ENCODE results near the gene C4A.
"Not testable (repeated sequence)": the region's sequence is repeated elsewhere in the genome, so short reads cannot be mapped to it uniquely, and the experiment has no call there.

Gene C4A

GRCh38 chr6:32047084-32047478, 65.2 kb downstream of the C4A start:
- TF ChIP-seq, protein P1, sequence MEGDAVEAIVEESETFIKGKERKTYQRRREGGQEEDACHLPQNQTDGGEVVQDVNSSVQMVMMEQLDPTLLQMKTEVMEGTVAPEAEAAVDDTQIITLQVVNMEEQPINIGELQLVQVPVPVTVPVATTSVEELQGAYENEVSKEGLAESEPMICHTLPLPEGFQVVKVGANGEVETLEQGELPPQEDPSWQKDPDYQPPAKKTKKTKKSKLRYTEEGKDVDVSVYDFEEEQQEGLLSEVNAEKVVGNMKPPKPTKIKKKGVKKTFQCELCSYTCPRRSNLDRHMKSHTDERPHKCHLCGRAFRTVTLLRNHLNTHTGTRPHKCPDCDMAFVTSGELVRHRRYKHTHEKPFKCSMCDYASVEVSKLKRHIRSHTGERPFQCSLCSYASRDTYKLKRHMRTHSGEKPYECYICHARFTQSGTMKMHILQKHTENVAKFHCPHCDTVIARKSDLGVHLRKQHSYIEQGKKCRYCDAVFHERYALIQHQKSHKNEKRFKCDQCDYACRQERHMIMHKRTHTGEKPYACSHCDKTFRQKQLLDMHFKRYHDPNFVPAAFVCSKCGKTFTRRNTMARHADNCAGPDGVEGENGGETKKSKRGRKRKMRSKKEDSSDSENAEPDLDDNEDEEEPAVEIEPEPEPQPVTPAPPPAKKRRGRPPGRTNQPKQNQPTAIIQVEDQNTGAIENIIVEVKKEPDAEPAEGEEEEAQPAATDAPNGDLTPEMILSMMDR (conservative IDR thresholded peaks at IDR 0.05; ENCODE audit: low read length) = no peak
- DNase-seq (ENCODE audit: low read depth) = no peak

DNA sequence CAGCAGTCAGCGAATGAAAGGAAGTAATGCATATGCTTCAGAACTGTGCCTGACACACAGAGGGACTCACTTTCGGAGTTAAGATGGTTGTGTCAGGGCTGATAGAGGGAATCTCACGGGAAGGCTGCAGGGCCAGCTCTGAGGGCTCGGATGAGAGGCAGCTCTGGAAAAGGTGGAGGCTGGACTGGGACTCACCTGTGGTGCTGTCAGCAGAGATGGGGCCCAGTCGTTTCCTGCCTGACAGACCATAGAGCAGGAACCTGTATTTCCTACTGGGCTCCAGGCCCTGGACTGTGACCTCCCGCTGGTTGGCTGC, 65.6 kb downstream of the C4A start:
- no peak overlapping the region for H3K4me3 ChIP-seq (ENCODE audit: low read length)
- DNase-seq (ENCODE audit: low read depth) = no peak
- TF ChIP-seq, protein P1 (conservative IDR thresholded peaks at IDR 0.05; ENCODE audit: low read length) = no peak

More at GRCh38 chr6:32047084-32047478, 65.2 kb downstream of the C4A start:
- H3K4me3 ChIP-seq (ENCODE audit: low read length) = no peak overlapping the region

DNA sequence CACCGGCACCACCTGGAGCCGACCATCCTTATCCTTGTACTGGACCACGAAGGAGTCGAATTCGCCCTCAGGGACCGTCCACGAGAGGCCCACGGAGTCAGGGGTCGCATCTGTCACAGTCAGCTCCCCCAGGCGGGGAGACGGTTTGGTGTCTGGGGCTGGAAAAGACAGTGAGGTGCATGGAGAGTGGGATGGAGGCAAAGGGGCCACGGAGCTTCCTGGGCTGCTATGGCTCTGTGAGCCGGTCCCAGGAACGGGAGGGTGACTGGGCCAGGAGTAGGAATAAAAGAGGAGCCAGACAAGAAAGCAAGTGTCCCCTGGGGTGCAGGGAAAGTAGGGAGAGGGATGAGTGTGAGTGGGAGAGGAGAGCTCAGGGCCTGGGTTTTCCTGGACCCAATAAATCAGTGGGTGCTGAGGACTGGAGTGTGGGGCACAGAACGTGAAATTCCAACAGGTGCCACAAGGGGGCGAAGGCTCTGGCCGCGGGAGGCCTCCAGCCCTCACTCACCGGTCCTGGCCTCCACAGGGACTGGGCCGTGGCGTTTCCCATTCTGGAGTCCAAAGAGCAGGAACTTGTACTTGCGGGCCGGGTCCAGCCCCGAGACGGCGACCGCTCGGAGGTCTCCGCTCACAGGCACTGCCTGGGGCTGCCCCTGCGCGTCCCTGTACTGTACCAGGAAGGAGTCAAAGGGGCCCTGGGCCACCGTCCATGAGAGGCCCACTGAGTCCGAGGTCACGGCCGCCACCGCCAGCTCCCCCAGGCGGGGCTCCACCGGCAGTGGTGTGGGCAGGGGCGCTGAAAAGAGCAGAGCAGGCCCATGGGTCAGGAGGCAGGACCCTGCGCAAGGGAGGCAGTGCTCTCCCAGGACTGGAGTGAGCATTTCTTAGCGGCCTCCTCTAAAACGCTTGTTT, 66.3 kb downstream of the C4A start:
- peak; percentile 47 for DNase-seq (ENCODE audit: low read depth)
- TF ChIP-seq, protein P1 (conservative IDR thresholded peaks at IDR 0.05; ENCODE audit: low read length) = peak; percentile 77
- no peak overlapping the region for H3K4me3 ChIP-seq (ENCODE audit: low read length)

- DNase-seq (ENCODE audit: low read depth); H3K4me3 ChIP-seq (ENCODE audit: low read length): not testable (repeated sequence)
Measured at GRCh38 chr6:32049149-32049548, 67.3 kb downstream of the C4A start.

DNA sequence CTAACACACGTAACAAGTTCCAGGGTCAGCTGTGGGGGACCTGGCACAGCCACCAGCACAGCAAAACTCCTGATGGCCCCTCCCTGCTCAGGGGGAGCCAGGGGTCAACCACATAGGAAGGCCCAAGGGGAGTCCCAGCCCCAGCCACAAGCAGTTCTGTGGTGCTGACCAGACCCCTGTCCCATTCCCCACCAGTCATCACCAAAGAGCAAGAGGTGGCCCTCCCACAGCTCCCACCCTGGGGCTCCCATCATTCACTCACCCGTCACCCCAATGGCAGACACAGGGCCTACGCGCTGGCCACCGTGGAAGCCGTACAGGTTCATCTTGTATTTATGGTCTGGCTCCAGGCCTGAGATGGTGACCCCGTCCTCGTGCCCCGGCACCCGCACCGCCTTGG, 67.9 kb downstream of the C4A start:
- not testable (repeated sequence) for H3K4me3 ChIP-seq (ENCODE audit: low read length); DNase-seq (ENCODE audit: low read depth)

DNA sequence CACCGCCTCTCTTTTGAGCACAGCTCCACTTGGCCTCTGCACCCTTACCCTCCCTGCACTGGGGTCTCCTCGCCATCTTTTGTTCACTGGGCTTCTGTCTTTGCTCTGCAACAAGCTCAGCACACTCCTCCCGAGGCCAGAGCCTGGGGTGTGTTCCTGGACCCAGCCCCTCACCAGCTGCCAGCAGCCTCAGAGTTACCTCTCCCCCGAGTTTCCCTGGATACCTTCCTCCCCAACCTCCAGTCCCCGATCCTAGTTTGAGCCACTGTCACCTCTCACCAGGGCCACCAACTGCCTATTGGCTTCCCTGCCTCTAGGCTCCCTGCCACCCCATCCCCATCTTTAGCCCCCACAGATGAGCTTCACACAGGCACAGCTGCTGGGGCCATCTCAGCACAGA, 68.7 kb downstream of the C4A start:
- TF ChIP-seq, protein P1 (conservative IDR thresholded peaks at IDR 0.05; ENCODE audit: low read length) = no peak
- no peak for DNase-seq (ENCODE audit: low read depth)
- no peak overlapping the region for H3K4me3 ChIP-seq (ENCODE audit: low read length)

Measured in AG10803 (cell line).